PFSK-1 (cell line): Measurements from ENCODE around the gene UBTD2.

ENCODE experiments used
- FOXP2 ChIP-seq: optimal IDR thresholded peaks from 2 replicates; pipeline ENCODE3; 2011; ENCODE audit warnings: borderline replicate concordance, control low read depth, inconsistent platforms; ENCODE audit not compliant: insufficient read depth; ENCODE audit errors: extremely low read length, extremely low read depth
- POLR2AphosphoS5 ChIP-seq: IDR thresholded peaks from 2 replicates; pipeline ENCODE4 v1.6.1; 2012; ENCODE audit warnings: low read depth, mild to moderate bottlenecking, control low read depth, low read length, moderate library complexity
- SIN3A ChIP-seq: IDR thresholded peaks from 2 replicates; pipeline ENCODE4 v1.6.1; 2012; ENCODE audit warnings: mild to moderate bottlenecking, low read length, moderate library complexity, borderline replicate concordance; ENCODE audit not compliant: insufficient read depth
- TAF1 ChIP-seq: IDR thresholded peaks from 2 replicates; pipeline ENCODE4 v1.6.1; 2012; ENCODE audit warnings: low read length, control low read depth, borderline replicate concordance; ENCODE audit not compliant: insufficient read depth
- TF ChIP-seq, protein P1 (sequence below), 2 experiments: IDR thresholded peaks; 2 replicates each; pipeline versions ENCODE4 v1.6.1 to v1.8.0; 2011 to 2012; ENCODE audit warnings: low read depth in 2 of 2, low read length in 2 of 2, control low read depth in 1 of 2, inconsistent platforms in 1 of 2, mild to moderate bottlenecking in 1 of 2, moderate library complexity in 1 of 2; ENCODE audit not compliant: insufficient read depth in 1 of 2

UBTD2 gene

GRCh38 chr5:172243302-172243701 lies 40.3 kb downstream of the UBTD2 start:
- no peak for TF ChIP-seq POLR2AphosphoS5
- no peak for TF ChIP-seq FOXP2
- TF ChIP-seq SIN3A = no peak
- no peak for TF ChIP-seq TAF1

DNA sequence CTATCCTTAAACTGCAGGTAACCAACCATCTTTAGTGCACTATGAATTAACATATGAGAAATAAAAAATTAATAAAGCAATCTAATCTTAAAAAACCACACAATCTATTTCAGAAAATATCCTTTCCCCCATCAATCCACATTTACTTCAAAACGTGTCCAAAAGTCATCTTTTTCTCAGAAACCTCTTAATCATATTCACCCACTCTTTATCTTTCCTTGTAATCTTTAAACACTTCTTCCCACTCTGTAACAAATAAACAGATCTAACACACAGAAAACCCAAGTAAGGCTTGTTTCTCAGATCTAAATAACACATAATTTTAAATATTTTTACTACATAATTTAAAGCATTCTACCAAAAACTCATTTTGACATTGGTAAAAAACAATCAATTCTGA lies 45.2 kb downstream of the UBTD2 start:
- TF ChIP-seq SIN3A (no peak), POLR2AphosphoS5 (no peak), FOXP2 (no peak), TAF1 (no peak)
- TF ChIP-seq, protein P1, sequence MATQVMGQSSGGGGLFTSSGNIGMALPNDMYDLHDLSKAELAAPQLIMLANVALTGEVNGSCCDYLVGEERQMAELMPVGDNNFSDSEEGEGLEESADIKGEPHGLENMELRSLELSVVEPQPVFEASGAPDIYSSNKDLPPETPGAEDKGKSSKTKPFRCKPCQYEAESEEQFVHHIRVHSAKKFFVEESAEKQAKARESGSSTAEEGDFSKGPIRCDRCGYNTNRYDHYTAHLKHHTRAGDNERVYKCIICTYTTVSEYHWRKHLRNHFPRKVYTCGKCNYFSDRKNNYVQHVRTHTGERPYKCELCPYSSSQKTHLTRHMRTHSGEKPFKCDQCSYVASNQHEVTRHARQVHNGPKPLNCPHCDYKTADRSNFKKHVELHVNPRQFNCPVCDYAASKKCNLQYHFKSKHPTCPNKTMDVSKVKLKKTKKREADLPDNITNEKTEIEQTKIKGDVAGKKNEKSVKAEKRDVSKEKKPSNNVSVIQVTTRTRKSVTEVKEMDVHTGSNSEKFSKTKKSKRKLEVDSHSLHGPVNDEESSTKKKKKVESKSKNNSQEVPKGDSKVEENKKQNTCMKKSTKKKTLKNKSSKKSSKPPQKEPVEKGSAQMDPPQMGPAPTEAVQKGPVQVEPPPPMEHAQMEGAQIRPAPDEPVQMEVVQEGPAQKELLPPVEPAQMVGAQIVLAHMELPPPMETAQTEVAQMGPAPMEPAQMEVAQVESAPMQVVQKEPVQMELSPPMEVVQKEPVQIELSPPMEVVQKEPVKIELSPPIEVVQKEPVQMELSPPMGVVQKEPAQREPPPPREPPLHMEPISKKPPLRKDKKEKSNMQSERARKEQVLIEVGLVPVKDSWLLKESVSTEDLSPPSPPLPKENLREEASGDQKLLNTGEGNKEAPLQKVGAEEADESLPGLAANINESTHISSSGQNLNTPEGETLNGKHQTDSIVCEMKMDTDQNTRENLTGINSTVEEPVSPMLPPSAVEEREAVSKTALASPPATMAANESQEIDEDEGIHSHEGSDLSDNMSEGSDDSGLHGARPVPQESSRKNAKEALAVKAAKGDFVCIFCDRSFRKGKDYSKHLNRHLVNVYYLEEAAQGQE (IDR thresholded peaks at IDR 0.05; ENCODE audit: insufficient read depth in 1 of 2, low read depth in 2 of 2, low read length in 2 of 2) = no peak

DNA sequence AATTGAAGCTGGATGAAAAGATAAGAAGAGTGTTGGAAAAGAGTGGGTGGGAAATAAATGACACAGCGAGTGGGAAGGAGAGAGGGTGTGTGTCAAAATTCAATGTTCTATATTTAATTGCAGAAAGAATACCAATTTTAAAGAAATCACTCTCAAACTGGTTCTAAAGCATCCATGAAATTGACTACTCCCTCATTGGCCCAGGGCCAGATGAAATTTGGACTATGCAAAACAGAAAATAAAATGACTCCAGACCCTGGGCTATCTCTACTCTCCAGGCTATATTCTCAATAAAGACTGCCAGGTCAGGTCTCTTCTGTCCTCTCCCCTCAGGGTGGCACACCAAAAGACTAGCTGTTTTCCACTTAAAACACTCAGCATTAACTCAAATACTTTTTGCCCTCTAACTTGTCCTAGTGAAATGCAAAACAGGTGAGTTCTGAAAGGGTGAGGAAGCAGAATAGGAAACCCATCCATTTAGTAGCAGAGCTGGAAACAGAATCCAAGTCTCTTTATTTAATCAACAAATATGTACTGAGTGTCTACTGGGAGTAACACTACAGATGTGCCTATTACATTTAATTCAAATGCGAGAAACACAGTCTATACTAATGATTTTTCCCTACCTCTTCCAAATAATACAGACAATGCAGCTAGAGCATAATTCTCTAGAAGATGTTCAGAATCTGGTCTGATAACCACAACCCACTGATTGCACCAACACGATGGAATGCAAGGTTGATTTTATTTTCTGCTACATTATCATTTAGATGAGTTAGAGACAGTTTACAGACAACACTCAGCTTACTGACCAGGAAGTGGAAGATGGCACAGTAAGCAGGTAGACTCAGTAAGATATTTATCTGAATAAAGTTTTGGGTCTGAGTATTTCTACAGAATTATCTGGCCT lies 47.5 kb downstream of the UBTD2 start:
- TF ChIP-seq SIN3A = no peak
- TF ChIP-seq POLR2AphosphoS5 = no peak
- TF ChIP-seq TAF1 = no peak
- TF ChIP-seq FOXP2 = no peak
- TF ChIP-seq, protein P1 (IDR thresholded peaks at IDR 0.05; ENCODE audit: insufficient read depth in 1 of 2, low read depth in 2 of 2, low read length in 2 of 2) = no peak

DNA sequence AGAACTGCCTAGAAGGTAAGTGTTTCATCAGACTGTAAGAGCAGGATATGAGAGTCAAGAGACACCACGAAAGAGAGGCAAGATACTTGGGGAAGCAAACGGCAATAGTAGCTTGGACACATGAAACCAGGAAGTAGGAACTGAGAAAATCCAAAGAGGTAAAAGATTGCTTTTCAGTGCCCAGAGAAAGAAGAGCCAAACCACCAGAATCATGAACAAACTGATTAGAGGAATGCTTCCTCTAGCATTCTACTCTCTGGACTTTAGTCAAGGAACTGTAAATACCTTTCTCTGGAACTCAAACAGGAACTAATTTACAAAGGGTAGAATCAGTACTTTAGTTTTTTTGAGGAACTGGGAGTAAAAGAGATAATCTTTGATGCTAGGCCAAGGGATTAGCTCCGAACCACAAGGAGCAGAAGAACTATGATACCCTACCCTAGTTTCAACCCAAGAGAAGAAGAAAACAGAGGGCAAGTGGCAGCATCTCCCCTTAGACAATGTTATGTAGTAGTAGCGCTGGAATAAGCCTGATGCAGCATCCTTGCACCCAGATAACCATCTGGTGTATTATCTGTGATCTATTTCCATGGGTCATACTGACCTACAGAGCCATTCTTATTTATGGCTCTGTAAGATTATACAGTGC lies 48.3 kb downstream of the UBTD2 start:
- TF ChIP-seq, protein P1 (IDR thresholded peaks at IDR 0.05; ENCODE audit: insufficient read depth in 1 of 2, low read depth in 2 of 2, low read length in 2 of 2) = no peak
- TF ChIP-seq TAF1 = no peak
- no peak for TF ChIP-seq FOXP2
- TF ChIP-seq POLR2AphosphoS5 = no peak
- no peak for TF ChIP-seq SIN3A

GRCh38 chr5:172234031-172234430 lies 49.5 kb downstream of the UBTD2 start:
- TF ChIP-seq TAF1 (no peak), SIN3A (no peak)
- TF ChIP-seq, protein P1 (IDR thresholded peaks at IDR 0.05; ENCODE audit: insufficient read depth in 1 of 2, low read depth in 2 of 2, low read length in 2 of 2) = no peak
